GM12878 (cell line): Measurements from ENCODE around the gene FAM117B. TPM values are rescaled to one million over a fixed set of nuclear protein-coding genes. Genes with fewer than 3 reads are reported as not detected.

Experiments used
- CHD2 ChIP-seq: IDR thresholded peaks from 2 replicates; pipeline ENCODE4 v1.6.1; 2011; ENCODE audit warnings: low read depth, low read length, improper control_type of control experiment, borderline replicate concordance
- FOXK2 ChIP-seq: fragments of 450-650 bp; IDR thresholded peaks from 2 replicates; pipeline ENCODE4 v1.6.1; 2017; ENCODE audit warnings: mild to moderate bottlenecking, moderate library complexity
- HDGF ChIP-seq: fragments of 450-650 bp; IDR thresholded peaks from 2 replicates; pipeline ENCODE4 v1.6.1; 2016; ENCODE audit warnings: antibody characterized with exemption
- KDM1A ChIP-seq: fragments of 200-600 bp; sonication (generic); IDR thresholded peaks from 2 replicates; pipeline ENCODE4 v1.6.1; 2016; ENCODE audit warnings: borderline replicate concordance
- MXI1 ChIP-seq: fragments of 150-350 bp; IDR thresholded peaks from 2 replicates; pipeline ENCODE4 v1.6.1; 2011; ENCODE audit warnings: low read depth, mild to moderate bottlenecking, inconsistent platforms, low read length, improper control_type of control experiment
- RELA ChIP-seq: fragments of 450-650 bp; IDR thresholded peaks from 2 replicates; pipeline ENCODE4 v1.8.0; 2014; ENCODE audit warnings: borderline replicate concordance; ENCODE audit not compliant: partially characterized antibody
- ZNF274 ChIP-seq: IDR thresholded peaks from one replicate; pipeline ENCODE4 v1.8.0; 2011; ENCODE audit not compliant: insufficient read length, insufficient read depth
- polyA plus RNA-seq, 11 experiments: library from polyadenylated mRNA; depleted of rRNA in 4 of 11; unstranded in 6 of 11; stranded (reverse) in 5 of 11; fragments of >200 nt; fragmentation: Nextera tagmentation in 4 of 11; fragmentation: Illumina TruSeq in 1 of 11; extraction: Ambion mirVana in 4 of 11; extraction: Trizol in 1 of 11; gene quantifications; 1 replicate in 1 of 11; 2 replicates in 10 of 11; pipeline versions ENCODE4 v1.2.1 to v1.2.3, GENCODE V29; 2011 to 2016; ENCODE audit warnings: inconsistent platforms in 2 of 11, missing spikeins in 2 of 11, low read depth in 1 of 11
- total RNA-seq, 4 experiments: library from RNA; depleted of rRNA in 3 of 4; stranded (reverse); fragments of >200 nt in 3 of 4; fragmentation: Illumina TruSeq in 1 of 4; extraction: Trizol in 1 of 4; gene quantifications; 2 replicates each; pipeline versions ENCODE4 v1.2.1 to v1.2.3, GENCODE V29; 2013 to 2021
- TF ChIP-seq, protein P1 (sequence below): IDR thresholded peaks from 2 replicates; pipeline ENCODE4 v1.6.1; 2012; ENCODE audit warnings: improper control_type of control experiment, low read depth, low read length; ENCODE audit not compliant: insufficient replicate concordance
- TF ChIP-seq, protein P2 (sequence below): IDR thresholded peaks from 2 replicates; pipeline ENCODE4 v1.6.1; 2011; ENCODE audit warnings: mild to moderate bottlenecking, low read depth, low read length, moderate library complexity; ENCODE audit not compliant: insufficient replicate concordance
- TF ChIP-seq, protein P3 (sequence below): fragments of 450-650 bp; formaldehyde crosslinking; IDR thresholded peaks from 2 replicates; pipeline ENCODE4 v1.4.0; 2022; ENCODE audit warnings: mild to moderate bottlenecking, moderate library complexity
- TF ChIP-seq, protein P4 (sequence below): fragments of 450-650 bp; IDR thresholded peaks from 2 replicates; pipeline ENCODE4 v1.6.1; 2017; ENCODE audit warnings: mild to moderate bottlenecking

FAM117B gene
- total and polyA plus RNA-seq, 10 of the 15 experiments (the other 5 are each of a cell fraction or from before 2014, with no cell fraction given) = 1.6 to 7.6 (median 4.2) TPM

DNA sequence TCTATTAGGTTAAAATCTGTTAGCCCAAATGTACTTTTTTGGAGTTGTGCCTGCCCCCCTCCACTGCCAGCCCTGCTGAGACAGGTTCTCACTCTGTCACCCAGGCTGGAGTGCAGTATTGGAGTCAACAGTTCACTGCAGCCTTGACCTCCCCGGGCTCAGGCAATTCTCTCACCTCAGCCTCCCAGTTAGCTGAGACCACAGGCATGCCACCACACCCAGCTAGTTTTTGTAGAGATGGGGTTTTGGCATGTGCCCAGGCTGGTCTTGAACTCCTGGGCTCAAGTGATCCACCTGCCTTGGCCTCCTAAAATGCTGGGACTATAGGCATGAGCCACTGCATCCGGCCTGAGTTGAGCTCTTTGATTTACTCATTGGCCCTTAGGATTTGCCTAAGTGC is 126.1 kb downstream of the FAM117B start (continued):
- TF ChIP-seq, protein P1, sequence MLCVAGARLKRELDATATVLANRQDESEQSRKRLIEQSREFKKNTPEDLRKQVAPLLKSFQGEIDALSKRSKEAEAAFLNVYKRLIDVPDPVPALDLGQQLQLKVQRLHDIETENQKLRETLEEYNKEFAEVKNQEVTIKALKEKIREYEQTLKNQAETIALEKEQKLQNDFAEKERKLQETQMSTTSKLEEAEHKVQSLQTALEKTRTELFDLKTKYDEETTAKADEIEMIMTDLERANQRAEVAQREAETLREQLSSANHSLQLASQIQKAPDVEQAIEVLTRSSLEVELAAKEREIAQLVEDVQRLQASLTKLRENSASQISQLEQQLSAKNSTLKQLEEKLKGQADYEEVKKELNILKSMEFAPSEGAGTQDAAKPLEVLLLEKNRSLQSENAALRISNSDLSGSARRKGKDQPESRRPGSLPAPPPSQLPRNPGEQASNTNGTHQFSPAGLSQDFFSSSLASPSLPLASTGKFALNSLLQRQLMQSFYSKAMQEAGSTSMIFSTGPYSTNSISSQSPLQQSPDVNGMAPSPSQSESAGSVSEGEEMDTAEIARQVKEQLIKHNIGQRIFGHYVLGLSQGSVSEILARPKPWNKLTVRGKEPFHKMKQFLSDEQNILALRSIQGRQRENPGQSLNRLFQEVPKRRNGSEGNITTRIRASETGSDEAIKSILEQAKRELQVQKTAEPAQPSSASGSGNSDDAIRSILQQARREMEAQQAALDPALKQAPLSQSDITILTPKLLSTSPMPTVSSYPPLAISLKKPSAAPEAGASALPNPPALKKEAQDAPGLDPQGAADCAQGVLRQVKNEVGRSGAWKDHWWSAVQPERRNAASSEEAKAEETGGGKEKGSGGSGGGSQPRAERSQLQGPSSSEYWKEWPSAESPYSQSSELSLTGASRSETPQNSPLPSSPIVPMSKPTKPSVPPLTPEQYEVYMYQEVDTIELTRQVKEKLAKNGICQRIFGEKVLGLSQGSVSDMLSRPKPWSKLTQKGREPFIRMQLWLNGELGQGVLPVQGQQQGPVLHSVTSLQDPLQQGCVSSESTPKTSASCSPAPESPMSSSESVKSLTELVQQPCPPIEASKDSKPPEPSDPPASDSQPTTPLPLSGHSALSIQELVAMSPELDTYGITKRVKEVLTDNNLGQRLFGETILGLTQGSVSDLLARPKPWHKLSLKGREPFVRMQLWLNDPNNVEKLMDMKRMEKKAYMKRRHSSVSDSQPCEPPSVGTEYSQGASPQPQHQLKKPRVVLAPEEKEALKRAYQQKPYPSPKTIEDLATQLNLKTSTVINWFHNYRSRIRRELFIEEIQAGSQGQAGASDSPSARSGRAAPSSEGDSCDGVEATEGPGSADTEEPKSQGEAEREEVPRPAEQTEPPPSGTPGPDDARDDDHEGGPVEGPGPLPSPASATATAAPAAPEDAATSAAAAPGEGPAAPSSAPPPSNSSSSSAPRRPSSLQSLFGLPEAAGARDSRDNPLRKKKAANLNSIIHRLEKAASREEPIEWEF = no peak
- TF ChIP-seq CHD2 (no peak), KDM1A (no peak), ZNF274 (no peak), MXI1 (no peak), HDGF (no peak), RELA (no peak), FOXK2 (no peak)
- TF ChIP-seq, protein P2, sequence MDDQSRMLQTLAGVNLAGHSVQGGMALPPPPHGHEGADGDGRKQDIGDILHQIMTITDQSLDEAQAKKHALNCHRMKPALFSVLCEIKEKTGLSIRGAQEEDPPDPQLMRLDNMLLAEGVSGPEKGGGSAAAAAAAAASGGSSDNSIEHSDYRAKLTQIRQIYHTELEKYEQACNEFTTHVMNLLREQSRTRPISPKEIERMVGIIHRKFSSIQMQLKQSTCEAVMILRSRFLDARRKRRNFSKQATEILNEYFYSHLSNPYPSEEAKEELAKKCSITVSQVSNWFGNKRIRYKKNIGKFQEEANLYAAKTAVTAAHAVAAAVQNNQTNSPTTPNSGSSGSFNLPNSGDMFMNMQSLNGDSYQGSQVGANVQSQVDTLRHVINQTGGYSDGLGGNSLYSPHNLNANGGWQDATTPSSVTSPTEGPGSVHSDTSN = no peak
- TF ChIP-seq, protein P3, sequence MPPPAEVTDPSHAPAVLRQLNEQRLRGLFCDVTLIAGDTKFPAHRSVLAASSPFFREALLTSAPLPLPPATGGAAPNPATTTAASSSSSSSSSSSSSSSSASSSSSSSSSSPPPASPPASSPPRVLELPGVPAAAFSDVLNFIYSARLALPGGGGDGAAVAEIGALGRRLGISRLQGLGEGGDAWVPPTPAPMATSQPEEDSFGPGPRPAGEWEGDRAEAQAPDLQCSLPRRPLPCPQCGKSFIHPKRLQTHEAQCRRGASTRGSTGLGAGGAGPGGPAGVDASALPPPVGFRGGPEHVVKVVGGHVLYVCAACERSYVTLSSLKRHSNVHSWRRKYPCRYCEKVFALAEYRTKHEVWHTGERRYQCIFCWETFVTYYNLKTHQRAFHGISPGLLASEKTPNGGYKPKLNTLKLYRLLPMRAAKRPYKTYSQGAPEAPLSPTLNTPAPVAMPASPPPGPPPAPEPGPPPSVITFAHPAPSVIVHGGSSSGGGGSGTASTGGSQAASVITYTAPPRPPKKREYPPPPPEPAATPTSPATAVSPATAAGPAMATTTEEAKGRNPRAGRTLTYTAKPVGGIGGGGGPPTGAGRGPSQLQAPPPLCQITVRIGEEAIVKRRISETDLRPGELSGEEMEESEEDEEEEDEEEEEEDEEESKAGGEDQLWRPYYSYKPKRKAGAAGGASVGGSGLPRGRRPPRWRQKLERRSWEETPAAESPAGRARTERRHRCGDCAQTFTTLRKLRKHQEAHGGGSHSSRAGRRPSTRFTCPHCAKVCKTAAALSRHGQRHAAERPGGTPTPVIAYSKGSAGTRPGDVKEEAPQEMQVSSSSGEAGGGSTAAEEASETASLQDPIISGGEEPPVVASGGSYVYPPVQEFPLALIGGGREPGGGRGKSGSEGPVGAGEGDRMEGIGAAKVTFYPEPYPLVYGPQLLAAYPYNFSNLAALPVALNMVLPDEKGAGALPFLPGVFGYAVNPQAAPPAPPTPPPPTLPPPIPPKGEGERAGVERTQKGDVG (CRISPR knock-in tag) = no peak
- TF ChIP-seq, protein P4, sequence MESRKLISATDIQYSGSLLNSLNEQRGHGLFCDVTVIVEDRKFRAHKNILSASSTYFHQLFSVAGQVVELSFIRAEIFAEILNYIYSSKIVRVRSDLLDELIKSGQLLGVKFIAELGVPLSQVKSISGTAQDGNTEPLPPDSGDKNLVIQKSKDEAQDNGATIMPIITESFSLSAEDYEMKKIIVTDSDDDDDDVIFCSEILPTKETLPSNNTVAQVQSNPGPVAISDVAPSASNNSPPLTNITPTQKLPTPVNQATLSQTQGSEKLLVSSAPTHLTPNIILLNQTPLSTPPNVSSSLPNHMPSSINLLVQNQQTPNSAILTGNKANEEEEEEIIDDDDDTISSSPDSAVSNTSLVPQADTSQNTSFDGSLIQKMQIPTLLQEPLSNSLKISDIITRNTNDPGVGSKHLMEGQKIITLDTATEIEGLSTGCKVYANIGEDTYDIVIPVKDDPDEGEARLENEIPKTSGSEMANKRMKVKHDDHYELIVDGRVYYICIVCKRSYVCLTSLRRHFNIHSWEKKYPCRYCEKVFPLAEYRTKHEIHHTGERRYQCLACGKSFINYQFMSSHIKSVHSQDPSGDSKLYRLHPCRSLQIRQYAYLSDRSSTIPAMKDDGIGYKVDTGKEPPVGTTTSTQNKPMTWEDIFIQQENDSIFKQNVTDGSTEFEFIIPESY = no peak
- TF ChIP-seq, all 136 proteins: peak for 0
